ENCODE data around the gene FAM20B. TPM values are rescaled to one million over a fixed set of nuclear protein-coding genes. Genes with fewer than 3 reads are reported as not detected.

Gene FAM20B
- total and polyA plus RNA-seq, 12 donors: 15.4 to 69.9 (median 38.3) TPM

DNA sequence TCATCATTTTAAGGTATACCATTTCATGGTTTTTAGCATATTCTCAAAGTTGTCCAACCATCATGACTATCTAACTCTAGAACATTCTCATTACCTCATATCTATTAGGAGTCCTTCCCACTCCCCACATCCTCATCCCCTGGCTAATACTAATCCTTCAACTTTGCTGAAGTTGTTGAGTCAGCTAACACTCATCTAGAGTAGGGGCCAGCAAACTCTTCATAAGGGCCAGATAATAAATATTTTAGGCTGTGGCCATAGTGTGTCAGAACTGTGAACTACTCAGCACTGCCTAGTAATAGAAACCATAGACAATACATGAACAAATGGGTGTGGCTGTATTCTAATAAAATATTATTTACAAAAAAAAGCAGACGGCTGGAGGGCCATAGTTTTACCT, 99.2 kb downstream of the FAM20B start:
- peaks cover 0 to 15% of the 10 kb centered on the region in 2 donors for H3K36me3 ChIP-seq (replicated peaks in 1 of 2)
- H3K4me3 ChIP-seq: no peak overlapping the region
- no peaks in the 10 kb centered on the region for H3K27me3 ChIP-seq
- peaks cover 0 to 25% of the 10 kb centered on the region in 2 donors for H3K4me1 ChIP-seq (replicated peaks in 1 of 2)
- H3K27ac ChIP-seq: no peak overlapping the region
- DNase-seq: no peak
- TF ChIP-seq POLR2A (IDR thresholded peaks at IDR 0.05): no peak
- TF ChIP-seq, protein P1, sequence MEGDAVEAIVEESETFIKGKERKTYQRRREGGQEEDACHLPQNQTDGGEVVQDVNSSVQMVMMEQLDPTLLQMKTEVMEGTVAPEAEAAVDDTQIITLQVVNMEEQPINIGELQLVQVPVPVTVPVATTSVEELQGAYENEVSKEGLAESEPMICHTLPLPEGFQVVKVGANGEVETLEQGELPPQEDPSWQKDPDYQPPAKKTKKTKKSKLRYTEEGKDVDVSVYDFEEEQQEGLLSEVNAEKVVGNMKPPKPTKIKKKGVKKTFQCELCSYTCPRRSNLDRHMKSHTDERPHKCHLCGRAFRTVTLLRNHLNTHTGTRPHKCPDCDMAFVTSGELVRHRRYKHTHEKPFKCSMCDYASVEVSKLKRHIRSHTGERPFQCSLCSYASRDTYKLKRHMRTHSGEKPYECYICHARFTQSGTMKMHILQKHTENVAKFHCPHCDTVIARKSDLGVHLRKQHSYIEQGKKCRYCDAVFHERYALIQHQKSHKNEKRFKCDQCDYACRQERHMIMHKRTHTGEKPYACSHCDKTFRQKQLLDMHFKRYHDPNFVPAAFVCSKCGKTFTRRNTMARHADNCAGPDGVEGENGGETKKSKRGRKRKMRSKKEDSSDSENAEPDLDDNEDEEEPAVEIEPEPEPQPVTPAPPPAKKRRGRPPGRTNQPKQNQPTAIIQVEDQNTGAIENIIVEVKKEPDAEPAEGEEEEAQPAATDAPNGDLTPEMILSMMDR (IDR thresholded peaks at IDR 0.05): no peak
- intact Hi-C loops (cut with DNase I): loop anchor here (10.0 kb wide), 2 partner anchors 60 to 70 kb away; no protein-coding TSS in a partner anchor
- no peaks in the 10 kb centered on the region for H3K9me3 ChIP-seq (replicated peaks in 1 of 3)
- 93 to 100% (median 98%) methylated on average over 1 of the region's 1 CpG for WGBS, 4 donors

Other genes starting within 250 kb of the FAM20B start
- gene ANGPTL1, start 154.8 kb upstream of the FAM20B start, total RNA-seq: 100 to 1,000 TPM in 1 of 9 donors, 10 to 100 TPM in 8; 15.1 to 106 (median 68.5) TPM
- gene ANGPTL1, start 154.8 kb upstream of the FAM20B start, polyA plus RNA-seq: 10 to 100 TPM in 2 of 3 donors, 1 to 10 TPM in 1; 8.3 to 81.1 (median 21.4) TPM
- gene TOR3A, start 56.2 kb downstream of the FAM20B start, total RNA-seq: 10 to 100 TPM; 12.6 to 53.5 (median 24.7) TPM
- gene TOR3A, start 56.2 kb downstream of the FAM20B start, polyA plus RNA-seq: 10 to 100 TPM in 2 of 3 donors, 1 to 10 TPM in 1; 6.8 to 17.8 (median 11.8) TPM
- 10 to 100 TPM in 6 of 9 donors, 1 to 10 TPM in 3; 7.8 to 21.0 (median 13.2) TPM for gene ABL2, start 203.8 kb downstream of the FAM20B start, total RNA-seq
- gene ABL2, start 203.8 kb downstream of the FAM20B start, polyA plus RNA-seq: 1 to 10 TPM; 2.9 to 7.2 (median 6.0) TPM

All from adrenal gland (tissue), 12 donors.